Osteocyte (in vitro differentiated cells): ENCODE results near the gene INPP5D. TPM values are rescaled to one million over a fixed set of nuclear protein-coding genes. Genes with fewer than 3 reads are reported as not detected.
"Not testable (repeated sequence)": the region's sequence is repeated elsewhere in the genome, so short reads cannot be mapped to it uniquely, and the experiment has no call there.

Experiments
- DNase-seq: peaks from one replicate; pipeline ENCODE4 v3.0.0; 2021; ENCODE audit warnings: mixed read lengths; ENCODE audit not compliant: unreplicated experiment; ENCODE audit errors: extremely low spot score
- H3K27ac Mint-ChIP-seq: one replicate; pipeline ENCODE4 v1.8.0; 2021; ENCODE audit warnings: mild to moderate bottlenecking, mixed read lengths; ENCODE audit not compliant: unreplicated experiment
- H3K27me3 Mint-ChIP-seq: one replicate; pipeline ENCODE4 v1.8.0; 2021; ENCODE audit warnings: mixed read lengths; ENCODE audit not compliant: unreplicated experiment
- H3K36me3 Mint-ChIP-seq: one replicate; pipeline ENCODE4 v1.8.0; 2021; ENCODE audit warnings: mixed read lengths; ENCODE audit not compliant: unreplicated experiment
- H3K4me1 Mint-ChIP-seq: one replicate; pipeline ENCODE4 v1.8.0; 2021; ENCODE audit warnings: mixed read lengths; ENCODE audit not compliant: unreplicated experiment
- H3K4me3 Mint-ChIP-seq: one replicate; pipeline ENCODE4 v1.8.0; 2021; ENCODE audit warnings: mild to moderate bottlenecking, moderate library complexity, mixed read lengths; ENCODE audit not compliant: unreplicated experiment
- H3K9me3 Mint-ChIP-seq: one replicate; pipeline ENCODE4 v1.8.0; 2021; ENCODE audit warnings: mixed read lengths; ENCODE audit not compliant: unreplicated experiment
- total RNA-seq: library from RNA; stranded (reverse); gene quantifications from 2 replicates; pipeline ENCODE4 v1.2.1, GENCODE V29; 2021
- TF ChIP-seq, protein P1 (sequence below): fragments of 200-600 bp; sonication (generic); IDR thresholded peaks from 2 replicates; pipeline ENCODE4 v1.5.0; 2021; ENCODE audit warnings: antibody characterized with exemption, mild to moderate bottlenecking, moderate library complexity

Gene INPP5D
- total RNA-seq, 1 donor from 2014 or later: 0.40 TPM

DNA sequence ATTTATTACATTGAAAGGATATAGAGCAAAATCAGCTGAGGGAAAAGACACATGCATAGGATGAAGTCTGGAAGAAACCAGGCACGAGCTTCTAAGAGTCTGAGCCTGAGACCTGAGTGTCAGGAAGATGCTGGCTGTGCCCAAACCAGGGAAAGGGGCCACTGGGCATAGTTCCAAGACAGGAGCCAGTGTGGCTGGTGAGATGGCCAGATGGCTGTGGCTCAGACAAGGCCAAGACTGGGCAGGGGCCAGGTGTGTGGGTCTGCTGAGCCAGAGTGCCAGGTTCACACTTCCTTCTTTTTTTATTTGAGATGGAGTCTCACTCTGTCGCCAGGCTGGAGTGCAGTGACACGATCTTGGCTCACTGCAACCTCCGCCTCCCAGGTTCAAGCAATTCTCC, 95.9 kb downstream of the INPP5D start:
- H3K4me1 Mint-ChIP-seq: no peaks in the 10 kb centered on the region
- no peak for DNase-seq
- H3K27me3 Mint-ChIP-seq: peaks cover 21% of the 10 kb centered on the region
- TF ChIP-seq, protein P1, sequence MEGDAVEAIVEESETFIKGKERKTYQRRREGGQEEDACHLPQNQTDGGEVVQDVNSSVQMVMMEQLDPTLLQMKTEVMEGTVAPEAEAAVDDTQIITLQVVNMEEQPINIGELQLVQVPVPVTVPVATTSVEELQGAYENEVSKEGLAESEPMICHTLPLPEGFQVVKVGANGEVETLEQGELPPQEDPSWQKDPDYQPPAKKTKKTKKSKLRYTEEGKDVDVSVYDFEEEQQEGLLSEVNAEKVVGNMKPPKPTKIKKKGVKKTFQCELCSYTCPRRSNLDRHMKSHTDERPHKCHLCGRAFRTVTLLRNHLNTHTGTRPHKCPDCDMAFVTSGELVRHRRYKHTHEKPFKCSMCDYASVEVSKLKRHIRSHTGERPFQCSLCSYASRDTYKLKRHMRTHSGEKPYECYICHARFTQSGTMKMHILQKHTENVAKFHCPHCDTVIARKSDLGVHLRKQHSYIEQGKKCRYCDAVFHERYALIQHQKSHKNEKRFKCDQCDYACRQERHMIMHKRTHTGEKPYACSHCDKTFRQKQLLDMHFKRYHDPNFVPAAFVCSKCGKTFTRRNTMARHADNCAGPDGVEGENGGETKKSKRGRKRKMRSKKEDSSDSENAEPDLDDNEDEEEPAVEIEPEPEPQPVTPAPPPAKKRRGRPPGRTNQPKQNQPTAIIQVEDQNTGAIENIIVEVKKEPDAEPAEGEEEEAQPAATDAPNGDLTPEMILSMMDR: no peak
- H3K36me3 Mint-ChIP-seq: no peaks in the 10 kb centered on the region
- H3K27ac Mint-ChIP-seq: no peak overlapping the region
- no peaks in the 10 kb centered on the region for H3K9me3 Mint-ChIP-seq
- no peak overlapping the region for H3K4me3 Mint-ChIP-seq

DNA sequence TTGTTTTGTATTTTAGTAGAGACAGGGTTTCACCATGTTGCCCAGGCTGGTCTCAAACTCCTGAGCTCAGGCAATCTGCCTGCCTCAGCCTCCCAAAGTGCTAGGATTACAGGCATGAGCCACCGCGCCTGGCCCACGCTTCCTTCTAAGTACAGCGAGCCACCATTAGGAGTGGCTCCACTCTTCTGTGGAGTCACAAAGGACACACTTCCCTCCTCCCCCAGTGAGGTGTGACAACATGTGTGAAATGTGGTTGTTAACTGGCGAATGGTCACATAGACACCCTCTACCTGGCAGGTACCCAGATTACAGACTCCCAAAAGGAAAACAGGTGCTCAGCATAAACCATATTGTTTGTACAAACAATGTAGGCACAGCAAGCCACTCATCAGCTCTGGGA, 96.3 kb downstream of the INPP5D start:
- peaks cover 20% of the 10 kb centered on the region for H3K27me3 Mint-ChIP-seq
- H3K36me3 Mint-ChIP-seq, H3K4me3 Mint-ChIP-seq, H3K27ac Mint-ChIP-seq, H3K4me1 Mint-ChIP-seq, DNase-seq, H3K9me3 Mint-ChIP-seq: not testable (repeated sequence)

- Mint-ChIP-seq H3K36me3 (no peaks in the 10 kb centered on the region), H3K9me3 (no peaks in the 10 kb centered on the region), H3K27me3 (peaks cover 5% of the 10 kb centered on the region), H3K4me1 (peaks cover 18% of the 10 kb centered on the region), H3K4me3 (no peak overlapping the region), H3K27ac (no peak overlapping the region)
- no peak for DNase-seq
- TF ChIP-seq, protein P1: no peak
Observed at GRCh38 chr2:233161730-233162129, 101.6 kb downstream of the INPP5D start.

DNA sequence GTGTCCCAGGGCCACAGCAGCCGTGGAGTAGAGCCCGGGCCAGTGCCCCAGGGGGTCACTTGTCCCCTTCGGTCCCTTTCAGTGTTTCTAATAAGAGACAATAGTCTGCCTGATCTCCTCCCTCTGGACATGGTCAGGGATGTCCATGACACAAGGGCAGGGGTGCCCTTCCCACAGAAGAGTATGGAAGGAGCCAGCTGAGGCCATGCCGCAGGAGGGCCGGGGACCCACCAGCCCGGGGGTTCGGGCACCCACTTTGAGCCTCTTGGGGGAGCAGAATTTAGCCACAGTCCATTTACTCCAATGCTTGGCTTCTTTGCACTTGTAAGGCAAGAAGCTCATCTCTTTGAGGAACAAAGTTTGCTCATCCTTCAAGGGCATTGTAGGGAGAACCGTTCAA, 102.6 kb downstream of the INPP5D start:
- Mint-ChIP-seq H3K27me3 (peaks cover 5% of the 10 kb centered on the region), H3K9me3 (no peaks in the 10 kb centered on the region), H3K36me3 (no peaks in the 10 kb centered on the region), H3K4me3 (no peak overlapping the region), H3K4me1 (peaks cover 18% of the 10 kb centered on the region), H3K27ac (no peak overlapping the region)
- TF ChIP-seq, protein P1: no peak
- no peak for DNase-seq

- no peak overlapping the region for H3K27ac Mint-ChIP-seq
- H3K9me3 Mint-ChIP-seq: no peaks in the 10 kb centered on the region
- DNase-seq: no peak
- H3K36me3 Mint-ChIP-seq: no peaks in the 10 kb centered on the region
- TF ChIP-seq, protein P1: no peak
- H3K4me1 Mint-ChIP-seq: peaks cover 18% of the 10 kb centered on the region
- H3K27me3 Mint-ChIP-seq: no peaks in the 10 kb centered on the region
- no peak overlapping the region for H3K4me3 Mint-ChIP-seq
Observed at GRCh38 chr2:233163486-233164103, 103.5 kb downstream of the INPP5D start.
